Renal cortex interstitium (tissue), 11 donors: ENCODE measurements around the gene COQ4. TPM values are rescaled to one million over a fixed set of nuclear protein-coding genes. Genes with fewer than 3 reads are reported as not detected.
"Not testable (repeated sequence)": the region's sequence is repeated elsewhere in the genome, so short reads cannot be mapped to it uniquely, and the experiment has no call there.

Experiments
- DNase-seq, 11 donors: peaks; one replicate each; pipeline ENCODE4 v3.0.0-alpha.2; 2013; ENCODE audit warnings: low read depth in 9 of 11, low spot score in 4 of 11; ENCODE audit errors: extremely low read depth in 1 of 11
- polyA plus RNA-seq, 3 donors: library from polyadenylated mRNA; unstranded; fragments of 120-200 nt; gene quantifications; one replicate each; pipeline ENCODE4 v1.2.1, GENCODE V29; 2013; ENCODE audit not compliant: insufficient read length in 3 of 3

Gene COQ4
- polyA plus RNA-seq, 3 donors, result 57.3 to 96.9 (median 68.8) TPM

GRCh38 chr9:128333451-128333869, 10.8 kb downstream of the COQ4 start:
- DNase-seq, result no peak

GRCh38 chr9:128335161-128335560, 12.5 kb downstream of the COQ4 start:
- DNase-seq, result no peak

GRCh38 chr9:128335914-128336313, 13.3 kb downstream of the COQ4 start:
- no peak for DNase-seq

GRCh38 chr9:128337936-128338335, 15.3 kb downstream of the COQ4 start:
- DNase-seq, result no peak

GRCh38 chr9:128338852-128339614, 16.4 kb downstream of the COQ4 start:
- not testable (repeated sequence) for DNase-seq

GRCh38 chr9:128339761-128340690, 17.4 kb downstream of the COQ4 start, which contains the start of gene SLC27A4:
TSS of gene SLC27A4 (plus strand) at chr9:128340527. CDS start at chr9:128343133, 2,606 bp downstream.
- DNase-seq, result peak in 8 of 11 donors; percentile 39 to 71 (median 61)

GRCh38 chr9:128340691-128341434, 18.2 kb downstream of the COQ4 start:
- DNase-seq, result no peak

- peak in 2 of 11 donors; percentile 30 to 50 for DNase-seq
Observed at GRCh38 chr9:128341435-128341849, 18.8 kb downstream of the COQ4 start.

GRCh38 chr9:128342971-128343680, 20.5 kb downstream of the COQ4 start:
- DNase-seq, result no peak

- no peak for DNase-seq
Observed at GRCh38 chr9:128343855-128344254, 21.2 kb downstream of the COQ4 start.

GRCh38 chr9:128344931-128345605, 22.4 kb downstream of the COQ4 start:
- no peak for DNase-seq

GRCh38 chr9:128349125-128349524, 26.5 kb downstream of the COQ4 start:
- DNase-seq, result no peak

GRCh38 chr9:128349772-128350171, 27.1 kb downstream of the COQ4 start:
- DNase-seq, result no peak

- DNase-seq, result no peak
Observed at GRCh38 chr9:128355451-128355850, 32.8 kb downstream of the COQ4 start.

- no peak for DNase-seq
Observed at GRCh38 chr9:128358090-128358489, 35.5 kb downstream of the COQ4 start.

- no peak for DNase-seq
Observed at GRCh38 chr9:128358861-128359260, 36.2 kb downstream of the COQ4 start.

- no peak for DNase-seq
Observed at GRCh38 chr9:128360826-128361225, 38.2 kb downstream of the COQ4 start.
